Endothelial cell of umbilical vein (primary cell): ENCODE data around the gene WNT9B. TPM values are rescaled to one million over a fixed set of nuclear protein-coding genes. Genes with fewer than 3 reads are reported as not detected.

ENCODE experiments used
- BruUV-seq: library from RNA; stranded (reverse); fragments of 400-500 nt; replicated peaks from 2 replicates; lab custom pipeline; 2021; lab: Mats Ljungman, UMichigan
- CTCF ChIA-PET: fragments of 300-600, 350-600 bp; sonication (Branson Sonifier 250); formaldehyde crosslinking; loops from one replicate; lab custom pipeline; 2021; ENCODE audit warnings: antibody characterized with exemption, inconsistent platforms; lab: Charles Lee
- POLR2A ChIA-PET: fragments of 300-600, 350-600 bp; sonication (Branson Sonifier 250); formaldehyde crosslinking; loops from one replicate; lab custom pipeline; 2021; ENCODE audit warnings: antibody characterized with exemption, inconsistent platforms; lab: Charles Lee
- DNase-seq: peaks from one replicate; pipeline ENCODE4 v3.0.0-alpha.2; 2011; ENCODE audit warnings: low read depth, low spot score
- FAIRE-seq: peaks from 2 replicates; lab custom pipeline; 2011; peaks lifted over from hg19 to GRCh38; lab: Jason Lieb, UNC
- H2AFZ ChIP-seq: 2 replicates; pipeline ENCODE4 v1.6.0; 2012; ENCODE audit warnings: low read depth, low read length, control low read depth, inconsistent platforms
- H3K27ac ChIP-seq: 2 replicates; pipeline ENCODE4 v1.5.1; 2011; ENCODE audit warnings: low read depth, mild to moderate bottlenecking, control low read depth, low read length, moderate library complexity; ENCODE audit not compliant: insufficient read depth
- H3K27me3 ChIP-seq, 2 experiments: 2 replicates each; pipeline versions ENCODE4 v1.6.0 to v1.6.1; 2011; ENCODE audit warnings: low read length in 2 of 2, mixed read lengths in 1 of 2; ENCODE audit not compliant: control insufficient read depth in 2 of 2, insufficient read depth in 2 of 2
- H3K36me3 ChIP-seq, 2 experiments: 2 replicates in 1 of 2; 3 replicates in 1 of 2; pipeline ENCODE4 v1.5.1; 2011; ENCODE audit warnings: low read length in 2 of 2, mild to moderate bottlenecking in 1 of 2, moderate library complexity in 1 of 2; ENCODE audit not compliant: control insufficient read depth in 2 of 2, insufficient read depth in 2 of 2; ENCODE audit errors: extremely low read depth in 1 of 2
- H3K4me1 ChIP-seq: 3 replicates; pipeline ENCODE4 v1.5.1; 2011; ENCODE audit warnings: mild to moderate bottlenecking, low read length; ENCODE audit not compliant: control insufficient read depth, insufficient read depth; ENCODE audit errors: extremely low read depth
- H3K4me2 ChIP-seq: 2 replicates; pipeline ENCODE4 v1.6.1; 2011; ENCODE audit warnings: low read length, control low read depth, mixed read lengths; ENCODE audit not compliant: insufficient read depth
- H3K4me3 ChIP-seq, 3 experiments: fragments of 200-600 bp in 1 of 3; sonication (generic), shearing (Covaris generic) in 1 of 3; replicated peaks in 1 of 3; 2 replicates each; pipeline ENCODE4 v1.5.1; 2011 to 2016; ENCODE audit warnings: control low read depth in 3 of 3, low read length in 3 of 3, mild to moderate bottlenecking in 2 of 3, inconsistent platforms in 1 of 3, low read depth in 1 of 3, moderate library complexity in 1 of 3; ENCODE audit not compliant: insufficient read depth in 1 of 3
- H3K79me2 ChIP-seq: 2 replicates; pipeline ENCODE4 v1.6.0; 2012; ENCODE audit warnings: low read length, inconsistent platforms; ENCODE audit not compliant: control insufficient read depth, insufficient read depth
- H3K9ac ChIP-seq: replicated peaks from 2 replicates; pipeline ENCODE3; 2011; ENCODE audit warnings: low read length, control low read depth; ENCODE audit not compliant: insufficient read depth; ENCODE audit errors: extremely low read depth
- H3K9me1 ChIP-seq: replicated peaks from 3 replicates; pipeline ENCODE4 v1.6.0; 2011; ENCODE audit warnings: mild to moderate bottlenecking, low read length; ENCODE audit not compliant: control insufficient read depth, insufficient read depth; ENCODE audit errors: extremely low read depth
- H3K9me3 ChIP-seq: replicated peaks from 2 replicates; pipeline ENCODE4 v1.5.1; 2012; ENCODE audit warnings: low read length, inconsistent platforms; ENCODE audit not compliant: control insufficient read depth, insufficient read depth
- H4K20me1 ChIP-seq: replicated peaks from 2 replicates; pipeline ENCODE3; 2011; ENCODE audit warnings: mild to moderate bottlenecking, low read length; ENCODE audit not compliant: control insufficient read depth, insufficient read depth; ENCODE audit errors: extremely low read depth
- CTCF ChIP-seq, 2 donors: IDR thresholded peaks; 1 replicate in 1 of 2; 2 replicates in 1 of 2; pipeline ENCODE4 v1.5.1; 2011; ENCODE audit warnings: low read length in 2 of 2, mild to moderate bottlenecking in 2 of 2, moderate library complexity in 2 of 2, control low read depth in 1 of 2, inconsistent platforms in 1 of 2, low read depth in 1 of 2; ENCODE audit not compliant: insufficient read depth in 1 of 2; ENCODE audit errors: extremely low read depth in 1 of 2
- EZH2 ChIP-seq: IDR thresholded peaks from 2 replicates; pipeline ENCODE4 v1.6.1; 2012; ENCODE audit warnings: borderline replicate concordance, low read depth, mild to moderate bottlenecking, moderate library complexity, low read length, inconsistent platforms; ENCODE audit not compliant: severe bottlenecking
- FOS ChIP-seq: IDR thresholded peaks from 2 replicates; pipeline ENCODE4 v1.6.1; 2011; ENCODE audit warnings: mild to moderate bottlenecking, low read length, moderate library complexity, borderline replicate concordance; ENCODE audit not compliant: insufficient read depth
- GATA2 ChIP-seq: IDR thresholded peaks from 2 replicates; pipeline ENCODE4 v1.7.0; 2011; ENCODE audit warnings: low read depth, mild to moderate bottlenecking, moderate library complexity, mixed read lengths, low read length; ENCODE audit not compliant: insufficient read length, insufficient read depth
- JUN ChIP-seq: IDR thresholded peaks from 2 replicates; pipeline ENCODE4 v1.6.1; 2011; ENCODE audit warnings: borderline replicate concordance, low read depth; ENCODE audit not compliant: insufficient read length, insufficient read depth
- MAX ChIP-seq: IDR thresholded peaks from 2 replicates; pipeline ENCODE4 v1.6.1; 2011; ENCODE audit not compliant: insufficient read depth, insufficient read length
- MYC ChIP-seq: IDR thresholded peaks from one replicate; pipeline ENCODE4 v1.6.1; 2011; ENCODE audit warnings: mild to moderate bottlenecking, low read depth, low read length
- POLR2A ChIP-seq: IDR thresholded peaks from 2 replicates; pipeline ENCODE4 v1.6.1; 2012; ENCODE audit warnings: low read depth, mild to moderate bottlenecking, control low read depth, low read length
- POLR2AphosphoS5 ChIP-seq: IDR thresholded peaks from 2 replicates; pipeline ENCODE4 v1.6.1; 2012; ENCODE audit warnings: low read depth, mild to moderate bottlenecking, control low read depth, low read length, moderate library complexity; ENCODE audit not compliant: insufficient read depth
- dilution Hi-C: fragments of 300-500 bp; cut with MboI; formaldehyde crosslinking; loops from one replicate; pipeline ENCODE4 v1.15.0; 2019; ENCODE audit warnings: low sequenced_read_pairs; ENCODE audit not compliant: extremely low pct_ligation_motif_present
- intact Hi-C: fragments of 100-400 bp; cut with micrococcal nuclease; formaldehyde crosslinking; loops from one replicate; pipeline ENCODE4 v1.10.0; 2022
- polyA plus RNA-seq, 4 experiments: library from polyadenylated mRNA; depleted of rRNA in 3 of 4; stranded (reverse) in 3 of 4; unstranded in 1 of 4; fragments of >200 nt; gene quantifications; 2 replicates each; pipeline versions ENCODE4 v1.2.1 to v1.2.3, GENCODE V29; 2011 to 2012; ENCODE audit warnings: missing spikeins in 1 of 4
- total RNA-seq: library from RNA; stranded (reverse); gene quantifications from 2 replicates; pipeline ENCODE4 v1.2.3, GENCODE V29; 2021

The WNT9B gene
- total and polyA plus RNA-seq, 2 donors (not counting 3 experiments of a cell fraction or from before 2014, with no cell fraction given), result not detected

GRCh38 chr17:46878055-46878454 lies 26.7 kb downstream of the WNT9B start:
- Histone ChIP-seq H3K27ac (no peak overlapping the region), H3K9ac (no peak overlapping the region), H4K20me1 (no peaks in the 10 kb centered on the region), H3K4me2 (no peak overlapping the region), H3K79me2 (no peaks in the 10 kb centered on the region), H3K27me3 (no peaks in the 10 kb centered on the region), H3K9me1 (no peaks in the 10 kb centered on the region), H3K4me3 (no peak overlapping the region), H2AFZ (no peak overlapping the region), H3K36me3 (no peaks in the 10 kb centered on the region), H3K4me1 (no peaks in the 10 kb centered on the region), H3K9me3 (no peaks in the 10 kb centered on the region)
- FAIRE-seq (no peak), DNase-seq (no peak)
- TF ChIP-seq FOS, result no peak
- no peak for TF ChIP-seq GATA2
- no peak for TF ChIP-seq POLR2AphosphoS5
- no peak for TF ChIP-seq MYC
- no peak for TF ChIP-seq EZH2
- TF ChIP-seq CTCF (IDR thresholded peaks at IDR 0.05; ENCODE audit: extremely low read depth in 1 of 2, insufficient read depth in 1 of 2, low read depth in 1 of 2, low read length in 2 of 2), result no peak
- TF ChIP-seq POLR2A, result no peak
- TF ChIP-seq JUN, result no peak
- TF ChIP-seq MAX, result no peak
- intact Hi-C loops, result no loop called here
- ChIA-PET POLR2A (no interaction called here), CTCF (interaction anchor here (0.6 to 2.4 kb wide), 3 partner anchors 10 to 64 kb away, joined by 3 to 12 read pairs (median 3); no protein-coding TSS in a partner anchor)
- dilution Hi-C loops, result no loop called here
- no TSS peak for BruUV-seq
